Trophoblast cell (in vitro differentiated cells and primary cell): ENCODE results near the gene PIBF1.

Source experiments
- DNase-seq, 2 donors: peaks; one replicate each; pipeline ENCODE4 v3.0.0-alpha.2; 2016
- H2AFZ ChIP-seq: 2 replicates; pipeline ENCODE4 v1.6.1; 2013; ENCODE audit warnings: low read length, moderate library complexity, mild to moderate bottlenecking; ENCODE audit not compliant: insufficient read depth, poor library complexity
- H2AK5ac ChIP-seq: 2 replicates; pipeline ENCODE4 v1.6.1; 2013; ENCODE audit warnings: mild to moderate bottlenecking, low read length
- H2BK120ac ChIP-seq: 2 replicates; pipeline ENCODE4 v1.6.1; 2013; ENCODE audit warnings: low read length, mild to moderate bottlenecking, moderate library complexity; ENCODE audit not compliant: insufficient read depth, poor library complexity
- H2BK12ac ChIP-seq: 2 replicates; pipeline ENCODE4 v1.6.1; 2013; ENCODE audit warnings: mild to moderate bottlenecking, low read length, moderate library complexity
- H2BK5ac ChIP-seq: 2 replicates; pipeline ENCODE4 v1.6.1; 2013; ENCODE audit warnings: low read length, low read depth, moderate library complexity, mild to moderate bottlenecking; ENCODE audit not compliant: poor library complexity
- H3K14ac ChIP-seq: 2 replicates; pipeline ENCODE4 v1.6.1; 2013; ENCODE audit warnings: mild to moderate bottlenecking, low read length
- H3K18ac ChIP-seq: 2 replicates; pipeline ENCODE4 v1.6.1; 2013; ENCODE audit warnings: mild to moderate bottlenecking, low read length
- H3K23ac ChIP-seq: 2 replicates; pipeline ENCODE4 v1.6.1; 2013; ENCODE audit warnings: low read length
- H3K27ac ChIP-seq: 2 replicates; pipeline ENCODE4 v1.5.1; 2013; ENCODE audit warnings: low read depth, mild to moderate bottlenecking, inconsistent platforms, low read length, moderate library complexity
- H3K27me3 ChIP-seq: 2 replicates; pipeline ENCODE4 v1.6.1; 2013; ENCODE audit warnings: inconsistent platforms, mild to moderate bottlenecking, low read length, moderate library complexity; ENCODE audit not compliant: insufficient read depth
- H3K36me3 ChIP-seq, 2 experiments: 1 replicate in 1 of 2; 2 replicates in 1 of 2; pipeline ENCODE4 v1.6.1; 2013; ENCODE audit warnings: low read length in 2 of 2, mild to moderate bottlenecking in 2 of 2, moderate library complexity in 1 of 2; ENCODE audit not compliant: insufficient read depth in 2 of 2, control insufficient read depth in 1 of 2
- H3K4ac ChIP-seq: 2 replicates; pipeline ENCODE4 v1.6.1; 2013; ENCODE audit warnings: low read depth, mild to moderate bottlenecking, low read length, moderate library complexity
- H3K4me1 ChIP-seq, 2 experiments: 1 replicate in 1 of 2; 2 replicates in 1 of 2; pipeline ENCODE4 v1.6.1; 2013; ENCODE audit warnings: low read length in 2 of 2, mild to moderate bottlenecking in 2 of 2, moderate library complexity in 1 of 2; ENCODE audit not compliant: insufficient read depth in 2 of 2, control insufficient read depth in 1 of 2
- H3K4me2 ChIP-seq: 2 replicates; pipeline ENCODE4 v1.6.1; 2013; ENCODE audit warnings: inconsistent platforms, mild to moderate bottlenecking, low read length, moderate library complexity
- H3K4me3 ChIP-seq: 2 replicates; pipeline ENCODE4 v1.5.1; 2013; ENCODE audit warnings: mild to moderate bottlenecking, low read depth, low read length, inconsistent platforms
- H3K79me1 ChIP-seq: one replicate; pipeline ENCODE4 v1.6.1; 2013; ENCODE audit warnings: low read length
- H3K79me2 ChIP-seq: 2 replicates; pipeline ENCODE4 v1.6.1; 2013; ENCODE audit warnings: low read length, mild to moderate bottlenecking; ENCODE audit not compliant: control insufficient read depth, insufficient read depth, poor library complexity
- H3K9ac ChIP-seq: 2 replicates; pipeline ENCODE4 v1.6.1; 2013; ENCODE audit warnings: mild to moderate bottlenecking, low read length
- H3K9me3 ChIP-seq: 2 replicates; pipeline ENCODE4 v1.6.1; 2013; ENCODE audit warnings: low read depth, mild to moderate bottlenecking, control low read depth, inconsistent platforms, low read length; ENCODE audit not compliant: insufficient read depth
- H4K12ac ChIP-seq: 2 replicates; pipeline ENCODE4 v1.6.1; 2013; ENCODE audit warnings: low read depth, mild to moderate bottlenecking, low read length, moderate library complexity
- H4K8ac ChIP-seq: 2 replicates; pipeline ENCODE4 v1.6.1; 2013; ENCODE audit warnings: low read depth, mild to moderate bottlenecking, low read length, moderate library complexity
- H4K91ac ChIP-seq: one replicate; pipeline ENCODE4 v1.6.1; 2013; ENCODE audit warnings: low read depth, mild to moderate bottlenecking, low read length, moderate library complexity
- WGBS: extraction: QIAGEN DNeasy Blood & Tissue Kit; methylation state at CpG from one replicate; pipeline ENCODE4 v1.1.7; 2013; ENCODE audit warnings: missing lambda C conversion rate; ENCODE audit not compliant: insufficient read length, insufficient coverage; ENCODE audit errors: extremely low coverage; 5-methylcytosine and 5-hydroxymethylcytosine counted together

Gene PIBF1

DNA sequence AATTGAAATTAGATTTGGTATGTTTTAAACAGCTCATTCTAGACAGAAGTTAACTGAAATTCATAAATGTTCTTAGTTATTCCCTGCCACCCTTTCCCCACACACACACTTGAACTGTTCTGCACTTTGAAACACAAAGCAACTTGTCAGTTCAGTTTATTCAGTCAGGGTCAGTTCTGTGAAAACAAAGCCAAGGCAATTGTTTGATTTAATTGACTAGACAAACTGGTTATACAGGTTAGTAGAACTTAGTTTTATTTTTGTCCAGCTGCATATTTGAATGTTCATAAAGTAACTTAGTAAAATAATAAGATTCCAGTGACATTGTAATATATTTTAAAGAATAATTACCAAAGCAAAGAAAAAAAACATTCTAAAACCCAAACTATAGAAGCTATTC lies 178.6 kb downstream of the PIBF1 start:
- no peak overlapping the region for H3K4me3 ChIP-seq
- no peaks in the 10 kb centered on the region for H3K27me3 ChIP-seq
- no peak overlapping the region for H3K4me2 ChIP-seq
- no peaks in the 10 kb centered on the region for H3K36me3 ChIP-seq
- no peak overlapping the region for H2BK12ac ChIP-seq
- no peak overlapping the region for H2AFZ ChIP-seq
- no peak overlapping the region for H3K14ac ChIP-seq
- H3K4me1 ChIP-seq: peaks cover 0 to 3% of the 10 kb centered on the region in 2 experiments
- no peak overlapping the region for H2BK5ac ChIP-seq
- H4K91ac ChIP-seq: no peak overlapping the region
- no peak overlapping the region for H3K27ac ChIP-seq
- H4K12ac ChIP-seq: no peak overlapping the region
- peak in 1 of 2 donors; percentile 78 for DNase-seq
- H3K4ac ChIP-seq: no peak overlapping the region
- H3K9ac ChIP-seq: no peak overlapping the region
- H3K79me1 ChIP-seq: peaks cover 1% of the 10 kb centered on the region
- H2AK5ac ChIP-seq: no peak overlapping the region
- H3K9me3 ChIP-seq: no peaks in the 10 kb centered on the region
- no peak overlapping the region for H4K8ac ChIP-seq
- H3K23ac ChIP-seq: no peak overlapping the region
- H3K18ac ChIP-seq: no peak overlapping the region
- H2BK120ac ChIP-seq: no peak overlapping the region
- H3K79me2 ChIP-seq: no peaks in the 10 kb centered on the region

DNA sequence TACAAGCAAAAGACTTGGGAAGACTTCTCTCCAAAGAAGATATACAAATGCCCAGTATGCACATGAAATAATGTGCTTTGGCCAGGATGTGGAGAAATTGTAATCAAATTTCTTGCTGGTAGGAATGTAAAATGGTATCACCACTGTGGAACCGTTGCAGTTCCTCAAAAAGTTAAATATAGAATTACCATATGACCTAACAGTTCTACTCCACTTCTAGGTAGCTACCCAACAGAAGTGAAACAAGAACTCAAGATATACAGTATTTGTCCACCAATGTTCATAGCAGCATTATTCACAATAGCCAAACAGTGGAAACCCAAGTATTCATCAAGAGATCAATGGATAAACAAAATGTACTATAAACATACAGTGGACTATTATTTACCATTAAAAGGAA lies 181.8 kb downstream of the PIBF1 start:
- Histone ChIP-seq H2AK5ac (no peak overlapping the region), H3K18ac (no peak overlapping the region), H3K79me2 (no peaks in the 10 kb centered on the region), H3K4me1 (peaks cover 0 to 3% of the 10 kb centered on the region in 2 experiments), H3K4me2 (no peak overlapping the region), H2BK12ac (no peak overlapping the region), H3K9ac (no peak overlapping the region), H3K4ac (no peak overlapping the region), H2BK5ac (no peak overlapping the region), H3K27me3 (no peaks in the 10 kb centered on the region), H2AFZ (no peak overlapping the region), H3K14ac (no peak overlapping the region), H3K27ac (no peak overlapping the region), H2BK120ac (no peak overlapping the region), H3K9me3 (no peaks in the 10 kb centered on the region), H3K4me3 (no peak overlapping the region), H3K36me3 (no peaks in the 10 kb centered on the region), H4K91ac (no peak overlapping the region), H3K79me1 (peaks cover 1% of the 10 kb centered on the region), H3K23ac (no peak overlapping the region), H4K8ac (no peak overlapping the region), H4K12ac (no peak overlapping the region)
- no peak for DNase-seq
- WGBS: no CpG with 5 or more reads among the region's 1 CpG

GRCh38 chr13:72970301-72970880 lies 188.5 kb downstream of the PIBF1 start:
- no peaks in the 10 kb centered on the region for H3K27me3 ChIP-seq
- no peak overlapping the region for H2BK120ac ChIP-seq
- no peaks in the 10 kb centered on the region for H3K79me1 ChIP-seq
- H2AFZ ChIP-seq: no peak overlapping the region
- no peak overlapping the region for H3K18ac ChIP-seq
- no peak overlapping the region for H3K23ac ChIP-seq
- no CpG with 5 or more reads among the region's 2 CpGs for WGBS
- H3K4me2 ChIP-seq: no peak overlapping the region
- no peak overlapping the region for H3K9ac ChIP-seq
- H3K4me3 ChIP-seq: no peak overlapping the region
- no peak overlapping the region for H4K12ac ChIP-seq
- no peak overlapping the region for H2BK12ac ChIP-seq
- H3K4me1 ChIP-seq: no peaks in the 10 kb centered on the region
- H3K9me3 ChIP-seq: no peaks in the 10 kb centered on the region
- H3K79me2 ChIP-seq: no peaks in the 10 kb centered on the region
- H3K36me3 ChIP-seq: no peaks in the 10 kb centered on the region
- H3K4ac ChIP-seq: no peak overlapping the region
- no peak overlapping the region for H3K27ac ChIP-seq
- H2BK5ac ChIP-seq: no peak overlapping the region
- no peak overlapping the region for H4K91ac ChIP-seq
- H2AK5ac ChIP-seq: no peak overlapping the region
- DNase-seq: peak in 1 of 2 donors; percentile 26
- H3K14ac ChIP-seq: no peak overlapping the region
- no peak overlapping the region for H4K8ac ChIP-seq

DNA sequence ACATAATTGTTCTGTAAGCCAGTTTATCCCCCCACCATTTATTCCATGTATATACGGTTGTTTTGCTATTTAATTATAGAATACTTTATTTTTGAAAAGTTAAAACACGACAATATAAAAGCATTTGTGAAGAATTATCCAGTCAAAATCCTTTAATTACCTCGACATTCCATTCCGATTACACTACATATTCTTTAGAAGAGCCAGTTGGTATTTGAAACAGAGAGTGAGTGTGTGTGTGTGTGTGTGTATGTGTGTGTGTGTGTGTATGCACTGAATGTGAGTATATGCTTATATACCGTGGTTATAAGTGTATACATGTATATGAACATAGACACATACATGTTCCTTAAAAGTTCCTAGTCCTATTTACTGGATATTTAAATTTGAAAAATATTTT lies 189.0 kb downstream of the PIBF1 start:
- H3K79me1 ChIP-seq: no peaks in the 10 kb centered on the region

More for the DNA sequence above, 189.0 kb downstream of the PIBF1 start:
- Histone ChIP-seq H4K12ac (no peak overlapping the region), H3K4me1 (no peaks in the 10 kb centered on the region), H2BK5ac (no peak overlapping the region), H2BK12ac (no peak overlapping the region), H3K4ac (no peak overlapping the region), H3K4me3 (no peak overlapping the region), H4K91ac (no peak overlapping the region), H2BK120ac (no peak overlapping the region), H3K23ac (no peak overlapping the region), H2AFZ (no peak overlapping the region), H3K9ac (no peak overlapping the region), H3K27me3 (no peaks in the 10 kb centered on the region), H3K27ac (no peak overlapping the region), H3K4me2 (no peak overlapping the region), H3K18ac (no peak overlapping the region), H3K9me3 (no peaks in the 10 kb centered on the region), H3K36me3 (no peaks in the 10 kb centered on the region), H4K8ac (no peak overlapping the region), H3K79me2 (no peaks in the 10 kb centered on the region), H2AK5ac (no peak overlapping the region), H3K14ac (no peak overlapping the region)
- peak; percentile 41 to 60 for DNase-seq
- no CpG with 5 or more reads among the region's 5 CpGs for WGBS
